Measurements from ENCODE around the gene DPP4.
"Not testable (repeated sequence)": the region's sequence is repeated elsewhere in the genome, so short reads cannot be mapped to it uniquely, and the experiment has no call there.

DPP4 gene

GRCh38 chr2:161982548-161983330 is 91.3 kb downstream of the DPP4 start:
- ChIA-PET POLR2A (ENCODE audit: low non-redundant PET) (no interaction called here), CTCF (no interaction called here)
- no peak for DNase-seq (ENCODE audit: low spot score)
- no peak overlapping the region for H3K27ac ChIP-seq
- no peak for TF ChIP-seq CTCF (conservative IDR thresholded peaks at IDR 0.05; ENCODE audit: low read depth)

GRCh38 chr2:161981679-161982250 is 92.2 kb downstream of the DPP4 start:
- DNase-seq (ENCODE audit: low spot score): no peak
- no peak for TF ChIP-seq CTCF (conservative IDR thresholded peaks at IDR 0.05; ENCODE audit: low read depth)
- no peak overlapping the region for H3K27ac ChIP-seq
- CTCF ChIA-PET: no interaction called here
- POLR2A ChIA-PET (ENCODE audit: low non-redundant PET): interaction anchor here (0.7 kb wide), 1 partner anchor 283 kb away, joined by 3 read pairs; no protein-coding TSS in a partner anchor

- H3K27ac ChIP-seq: no peak overlapping the region
- no peak for DNase-seq (ENCODE audit: low spot score)
- ChIA-PET POLR2A (ENCODE audit: low non-redundant PET) (interaction anchor here (0.7 kb wide), 1 partner anchor 284 kb away, joined by 3 read pairs; no protein-coding TSS in a partner anchor), CTCF (no interaction called here)
- no peak for TF ChIP-seq CTCF (conservative IDR thresholded peaks at IDR 0.05; ENCODE audit: low read depth)
Observed at GRCh38 chr2:161980976-161981375, 93.0 kb downstream of the DPP4 start.

- no peak for DNase-seq (ENCODE audit: low spot score)
- no peak overlapping the region for H3K27ac ChIP-seq
- POLR2A ChIA-PET (ENCODE audit: low non-redundant PET): no interaction called here
- TF ChIP-seq CTCF (conservative IDR thresholded peaks at IDR 0.05; ENCODE audit: low read depth): no peak
- CTCF ChIA-PET: no interaction called here
Observed at GRCh38 chr2:161979490-161979889, 94.5 kb downstream of the DPP4 start.

- H3K27ac ChIP-seq; POLR2A ChIA-PET (ENCODE audit: low non-redundant PET); DNase-seq (ENCODE audit: low spot score): not testable (repeated sequence)
- CTCF ChIA-PET: interaction anchor here (0.6 kb wide), 1 partner anchor 634 kb away, joined by 3 read pairs; no protein-coding TSS in a partner anchor
Observed at GRCh38 chr2:161977926-161978325, 96.1 kb downstream of the DPP4 start.

GRCh38 chr2:161976917-161977316 is 97.1 kb downstream of the DPP4 start:
- ChIA-PET POLR2A (ENCODE audit: low non-redundant PET) (no interaction called here), CTCF (no interaction called here)
- DNase-seq (ENCODE audit: low spot score): no peak
- TF ChIP-seq CTCF (conservative IDR thresholded peaks at IDR 0.05; ENCODE audit: low read depth): no peak
- H3K27ac ChIP-seq: no peak overlapping the region

GRCh38 chr2:161976295-161976694 is 97.7 kb downstream of the DPP4 start:
- H3K27ac ChIP-seq: no peak overlapping the region
- ChIA-PET CTCF (no interaction called here), POLR2A (ENCODE audit: low non-redundant PET) (no interaction called here)
- DNase-seq (ENCODE audit: low spot score): no peak
- TF ChIP-seq CTCF (conservative IDR thresholded peaks at IDR 0.05; ENCODE audit: low read depth): no peak
